GM23338 (cell line): ENCODE results near the gene FANCC. TPM values are rescaled to one million over a fixed set of nuclear protein-coding genes. Genes with fewer than 3 reads are reported as not detected.

Experiments used
- ATAC-seq: fragments of 200-7000 bp; cut with Tn5 transposase; 3 replicates; pipeline ENCODE4 v1.9.1; 2020
- DNase-seq: peaks from one replicate; pipeline ENCODE4 v3.0.0-alpha.2; 2015; ENCODE audit warnings: low spot score
- H2AFZ ChIP-seq: fragments of 200-600 bp; sonication (generic); 2 replicates; pipeline ENCODE4 v1.8.0; 2016; ENCODE audit warnings: antibody characterized with exemption, mild to moderate bottlenecking, moderate library complexity
- H3F3A ChIP-seq: fragments of 200-600 bp; sonication (generic); replicated peaks from 2 replicates; pipeline ENCODE4 v1.8.0; 2017; ENCODE audit warnings: antibody characterized with exemption, mixed run types, low read depth
- H3K27ac ChIP-seq: fragments of 200-600 bp; sonication (generic); 2 replicates; pipeline ENCODE4 v1.6.1; 2016; ENCODE audit warnings: low read depth
- H3K27me3 ChIP-seq: fragments of 200-600 bp; sonication (generic); 2 replicates; pipeline ENCODE4 v1.8.0; 2016; ENCODE audit warnings: mild to moderate bottlenecking, mixed run types, moderate library complexity; ENCODE audit not compliant: insufficient read depth
- H3K36me3 ChIP-seq: fragments of 200-600 bp; sonication (generic); 2 replicates; pipeline ENCODE4 v1.8.0; 2016; ENCODE audit warnings: mild to moderate bottlenecking; ENCODE audit not compliant: insufficient read depth
- H3K4me1 ChIP-seq: fragments of 200-600 bp; sonication (generic); 2 replicates; pipeline ENCODE4 v1.8.0; 2016; ENCODE audit warnings: mild to moderate bottlenecking, moderate library complexity; ENCODE audit not compliant: insufficient read depth
- H3K4me2 ChIP-seq: fragments of 200-600 bp; sonication (generic); 2 replicates; pipeline ENCODE4 v1.7.1; 2017; ENCODE audit warnings: mixed run types
- H3K4me3 ChIP-seq: fragments of 200-600 bp; sonication (generic); 2 replicates; pipeline ENCODE4 v1.6.1; 2016; ENCODE audit warnings: mixed run types
- H3K79me2 ChIP-seq: fragments of 200-600 bp; sonication (generic); replicated peaks from 2 replicates; pipeline ENCODE4 v1.8.0; 2017; ENCODE audit warnings: mild to moderate bottlenecking; ENCODE audit not compliant: insufficient read depth
- H3K9me2 ChIP-seq: fragments of 200-600 bp; sonication (generic); 2 replicates; pipeline ENCODE4 v1.8.0; 2017; ENCODE audit not compliant: insufficient read depth
- H4K20me1 ChIP-seq: fragments of 200-600 bp; sonication (generic); replicated peaks from 2 replicates; pipeline ENCODE4 v1.8.0; 2017; ENCODE audit warnings: mild to moderate bottlenecking; ENCODE audit not compliant: insufficient read depth
- H3K27ac Mint-ChIP-seq: 2 replicates; pipeline ENCODE4 v1.8.0; 2020; ENCODE audit warnings: inconsistent platforms, mild to moderate bottlenecking, moderate library complexity, mixed read lengths
- H3K27me3 Mint-ChIP-seq: 3 replicates; pipeline ENCODE4 v1.8.0; 2022; ENCODE audit warnings: low read depth, mild to moderate bottlenecking, moderate library complexity, mixed read lengths, inconsistent platforms; ENCODE audit not compliant: insufficient read depth, poor library complexity
- H3K36me3 Mint-ChIP-seq: 3 replicates; pipeline ENCODE4 v1.8.0; 2021; ENCODE audit warnings: low read depth, mild to moderate bottlenecking, inconsistent platforms, moderate library complexity, mixed read lengths
- H3K4me1 Mint-ChIP-seq: 3 replicates; pipeline ENCODE4 v1.8.0; 2020; ENCODE audit warnings: mild to moderate bottlenecking, inconsistent platforms, mixed read lengths
- H3K4me3 Mint-ChIP-seq: 3 replicates; pipeline ENCODE4 v1.8.0; 2021; ENCODE audit warnings: moderate library complexity, mild to moderate bottlenecking, inconsistent platforms, mixed read lengths
- H3K9me3 Mint-ChIP-seq: 3 replicates; pipeline ENCODE4 v1.8.0; 2020; ENCODE audit warnings: moderate library complexity, mild to moderate bottlenecking, inconsistent platforms, mixed read lengths
- CREB1 ChIP-seq: fragments of 250-450 bp; sonication (Bioruptor Pico); IDR thresholded peaks from 2 replicates; pipeline ENCODE4 v1.5.0; 2020; ENCODE audit warnings: low read depth, mild to moderate bottlenecking, moderate library complexity
- CTCF ChIP-seq, 2 experiments: fragments of 200-600 bp in 1 of 2; sonication (generic) in 1 of 2; conservative IDR thresholded peaks; 2 replicates each; pipeline versions ENCODE4 v1.5.1 to v1.6.1; 2016 to 2017; ENCODE audit warnings: antibody characterized with exemption in 2 of 2, low read depth in 2 of 2, mild to moderate bottlenecking in 2 of 2, moderate library complexity in 1 of 2
- ETS1 ChIP-seq: IDR thresholded peaks from 2 replicates; pipeline ENCODE4 v1.6.1; 2016; ENCODE audit warnings: antibody characterized with exemption
- EZH2 ChIP-seq: fragments of 200-600 bp; sonication (generic); IDR thresholded peaks from one replicate; pipeline ENCODE4 v1.8.0; 2017; ENCODE audit warnings: antibody characterized with exemption, mild to moderate bottlenecking, low read depth; ENCODE audit not compliant: unreplicated experiment
- EZH2phosphoT487 ChIP-seq: fragments of 200-600 bp; sonication (generic); IDR thresholded peaks from one replicate; pipeline ENCODE4 v1.8.1; 2018; ENCODE audit warnings: antibody characterized with exemption; ENCODE audit not compliant: unreplicated experiment
- JUNB ChIP-seq: IDR thresholded peaks from one replicate; pipeline ENCODE4 v1.6.1; 2016; ENCODE audit warnings: antibody characterized with exemption; ENCODE audit not compliant: unreplicated experiment
- NANOG ChIP-seq: IDR thresholded peaks from 2 replicates; pipeline ENCODE4 v1.6.1; 2016; ENCODE audit warnings: antibody characterized with exemption, borderline replicate concordance
- POLR2AphosphoS5 ChIP-seq: IDR thresholded peaks from 2 replicates; pipeline ENCODE4 v1.6.1; 2016; ENCODE audit warnings: antibody characterized with exemption, low read depth
- REST ChIP-seq: IDR thresholded peaks from one replicate; pipeline ENCODE4 v1.6.1; 2018; ENCODE audit warnings: antibody characterized with exemption; ENCODE audit not compliant: unreplicated experiment
- STAT1 ChIP-seq: IDR thresholded peaks from one replicate; pipeline ENCODE4 v1.6.1; 2016; ENCODE audit warnings: antibody characterized with exemption; ENCODE audit not compliant: unreplicated experiment
- ZNF114 ChIP-seq: fragments of 250-450 bp; sonication (Bioruptor Pico); IDR thresholded peaks from 2 replicates; pipeline ENCODE4 v1.5.0; 2020; ENCODE audit warnings: mild to moderate bottlenecking, moderate library complexity
- ZNF331 ChIP-seq: fragments of 250-450 bp; sonication (Bioruptor Pico); IDR thresholded peaks from 2 replicates; pipeline ENCODE4 v1.5.0; 2020; ENCODE audit warnings: low read depth, mild to moderate bottlenecking, moderate library complexity
- ZNF462 ChIP-seq: fragments of 250-450 bp; sonication (Bioruptor Pico); IDR thresholded peaks from 2 replicates; pipeline ENCODE4 v1.5.0; 2020; ENCODE audit warnings: mild to moderate bottlenecking, moderate library complexity
- polyA plus RNA-seq: library from polyadenylated mRNA; unstranded; fragments of >200 nt; fragmentation: Nextera tagmentation; extraction: Ambion mirVana; gene quantifications from 2 replicates; pipeline ENCODE4 v1.2.1, GENCODE V29; 2016
- total RNA-seq: library from RNA; depleted of rRNA; stranded (reverse); fragments of >200 nt; shearing (Covaris generic); gene quantifications from 2 replicates; pipeline ENCODE4 v1.2.3, GENCODE V29; 2014

Gene FANCC
- total and polyA plus RNA-seq, 2 experiments from 2014 or later, result 7.8 to 18.1 TPM

GRCh38 chr9:95109456-95109855, 208.1 kb downstream of the FANCC start:
- H3K4me3 Mint-ChIP-seq, result no peak overlapping the region
- 0 out of 2 replicates have a peak, but pooled peaks cover 4% of the 10 kb centered on the region for H3K36me3 ChIP-seq
- H3F3A ChIP-seq, result no peaks in the 10 kb centered on the region
- no peak overlapping the region for H3K4me2 ChIP-seq
- DNase-seq (no peak), ATAC-seq (no peak)
- H3K9me3 Mint-ChIP-seq, result no peaks in the 10 kb centered on the region
- no peak overlapping the region for H3K27ac ChIP-seq
- H3K27me3 Mint-ChIP-seq, result peaks cover 8% of the 10 kb centered on the region
- H3K4me1 ChIP-seq, result no peaks in the 10 kb centered on the region
- no peaks in the 10 kb centered on the region for H3K79me2 ChIP-seq
- no peak for TF ChIP-seq CREB1
- TF ChIP-seq STAT1, result no peak
- no peak for TF ChIP-seq POLR2AphosphoS5
- TF ChIP-seq EZH2phosphoT487, result no peak
- no peak for TF ChIP-seq REST
- TF ChIP-seq EZH2, result no peak
- no peak for TF ChIP-seq ZNF462 (CRISPR knock-in tag)
- TF ChIP-seq ETS1, result no peak
- TF ChIP-seq CTCF (conservative IDR thresholded peaks at IDR 0.05; ENCODE audit: low read depth in 2 of 2), result no peak
- no peak for TF ChIP-seq ZNF331 (CRISPR knock-in tag)
- TF ChIP-seq JUNB, result no peak
- TF ChIP-seq ZNF114 (CRISPR knock-in tag), result no peak
- no peak for TF ChIP-seq NANOG
- H3K27me3 ChIP-seq, result no peaks in the 10 kb centered on the region
- no peaks in the 10 kb centered on the region for H3K9me2 ChIP-seq
- H3K27ac Mint-ChIP-seq, result no peak overlapping the region
- no peaks in the 10 kb centered on the region for H4K20me1 ChIP-seq
- no peaks in the 10 kb centered on the region; the same call in 2 of the 3 replicates for H3K4me1 Mint-ChIP-seq
- H3K4me3 ChIP-seq, result no peak overlapping the region
- no peak overlapping the region for H2AFZ ChIP-seq
- H3K36me3 Mint-ChIP-seq, result peaks cover 6% of the 10 kb centered on the region; the same call in 1 of the 3 replicates
